Measurements from ENCODE around the gene CDK6.

Gene CDK6

DNA sequence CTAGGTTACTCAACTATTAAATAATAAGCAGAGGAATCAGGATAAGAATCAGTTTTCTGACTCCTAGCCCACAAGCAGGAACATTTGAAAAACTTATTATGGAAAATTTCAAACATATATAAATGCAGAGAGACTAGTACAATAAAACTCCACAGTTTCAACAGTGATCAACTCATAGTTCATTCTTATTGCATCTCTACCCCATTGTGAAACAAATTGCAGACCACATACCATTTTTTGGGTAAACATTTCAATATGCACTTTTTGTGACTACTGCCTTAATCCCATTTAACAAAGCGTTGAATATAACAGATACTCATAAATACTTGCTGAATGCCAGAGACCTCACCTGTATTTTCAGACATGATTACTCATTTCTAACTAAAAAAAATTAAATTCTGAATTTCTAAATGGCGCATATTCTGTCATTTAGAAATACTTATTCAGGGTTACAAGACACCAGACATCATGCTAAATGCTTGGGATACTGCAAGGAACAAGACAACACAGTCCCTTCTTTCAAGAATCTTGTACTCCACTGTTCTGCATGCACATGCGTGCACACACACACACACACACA, 11.4 kb downstream of the CDK6 start:
- DNase-seq, result no peak

DNA sequence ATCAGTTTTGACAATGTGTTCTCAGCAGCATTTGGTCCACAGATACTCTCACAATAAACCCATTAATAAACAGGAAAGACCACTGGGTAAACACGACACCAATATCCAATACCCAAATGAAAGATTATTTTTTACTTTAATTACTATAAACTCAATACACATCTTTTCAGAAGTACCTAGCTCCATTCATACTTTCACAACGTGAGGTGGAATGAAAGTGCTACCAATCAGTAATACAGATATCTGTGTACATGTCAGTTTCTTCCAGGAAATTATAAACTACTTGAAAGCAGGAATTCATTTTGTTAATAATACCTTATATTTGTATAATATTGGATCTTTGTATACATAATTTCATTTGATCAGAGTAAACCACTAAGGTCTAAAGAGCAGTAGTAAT, 11.9 kb downstream of the CDK6 start:
- no peak for DNase-seq

DNA sequence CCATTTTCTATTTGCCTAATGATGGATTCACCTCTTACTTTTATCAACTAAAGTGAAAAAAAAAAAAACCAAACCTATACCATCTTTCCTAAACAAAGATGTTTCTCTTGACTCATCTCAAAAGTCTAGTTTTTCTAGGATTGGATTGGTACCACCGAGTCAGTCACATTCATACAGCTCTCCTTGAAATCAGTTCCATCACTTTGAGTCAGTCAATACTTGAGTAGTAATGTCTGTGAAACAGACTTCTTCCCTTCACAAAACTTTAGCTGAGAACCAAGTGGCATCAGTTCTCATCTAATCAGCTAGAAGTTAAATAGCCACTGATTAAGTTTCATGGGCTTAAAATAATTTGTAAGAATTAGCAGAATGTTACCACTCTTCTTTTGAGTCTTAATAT, 13.3 kb downstream of the CDK6 start:
- no peak for DNase-seq

DNA sequence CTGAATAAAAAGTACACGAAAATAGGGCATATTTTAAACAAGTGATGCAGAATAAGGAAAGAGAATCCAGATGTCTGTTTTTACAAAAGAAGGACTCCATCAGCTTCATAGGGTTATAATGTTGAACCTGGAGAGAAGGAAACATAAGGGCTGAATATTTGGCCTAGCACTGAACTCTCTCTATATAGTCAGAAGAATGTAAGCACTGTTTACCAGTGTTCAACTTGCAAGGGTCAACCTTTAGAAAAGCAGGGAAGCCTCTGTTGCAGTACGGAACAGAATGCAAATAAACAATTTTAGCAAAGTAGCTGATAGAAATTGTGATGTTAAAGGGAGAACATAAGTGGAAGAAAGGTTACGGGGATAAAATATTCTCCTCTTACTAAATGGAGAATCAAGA, 16.2 kb downstream of the CDK6 start:
- no peak for DNase-seq

DNA sequence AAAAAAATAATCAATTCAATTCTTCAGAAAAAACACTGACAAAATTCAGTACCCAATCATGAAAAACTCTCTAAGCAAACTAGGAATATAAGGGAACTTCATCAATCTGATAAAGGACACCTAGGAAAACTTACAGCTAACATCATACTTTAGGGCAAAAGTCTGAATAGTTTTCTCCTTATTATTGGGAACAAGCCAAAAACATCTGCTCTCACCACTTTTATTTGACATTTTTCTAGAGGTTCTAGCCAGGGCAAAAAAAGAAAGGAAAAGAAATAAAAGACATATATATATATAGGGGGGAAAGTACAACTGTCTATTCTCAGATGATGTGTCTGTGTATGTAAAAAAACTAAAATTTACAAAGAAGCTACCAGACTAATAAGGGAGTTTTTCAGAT, 19.0 kb downstream of the CDK6 start:
- no peak for DNase-seq

DNA sequence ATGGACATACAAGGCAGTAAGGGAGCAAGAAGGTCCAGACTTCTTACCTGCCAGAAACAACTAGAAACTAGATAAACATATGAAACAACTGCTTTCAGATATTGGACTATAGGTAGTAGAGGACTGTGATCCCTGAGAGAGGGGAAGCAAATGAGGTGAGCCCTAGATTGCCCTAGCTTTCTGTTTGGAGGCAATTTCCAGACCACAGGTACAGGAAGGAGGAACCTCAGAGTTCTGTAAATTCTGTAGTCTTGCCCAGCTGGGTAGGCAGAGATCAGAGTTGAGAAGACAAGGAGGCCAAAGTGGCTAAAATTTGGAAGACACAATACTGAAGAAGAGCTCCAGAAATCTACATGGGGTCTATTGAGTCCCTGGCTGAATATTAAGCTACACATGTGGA, 21.0 kb downstream of the CDK6 start:
- no peak for DNase-seq

DNA sequence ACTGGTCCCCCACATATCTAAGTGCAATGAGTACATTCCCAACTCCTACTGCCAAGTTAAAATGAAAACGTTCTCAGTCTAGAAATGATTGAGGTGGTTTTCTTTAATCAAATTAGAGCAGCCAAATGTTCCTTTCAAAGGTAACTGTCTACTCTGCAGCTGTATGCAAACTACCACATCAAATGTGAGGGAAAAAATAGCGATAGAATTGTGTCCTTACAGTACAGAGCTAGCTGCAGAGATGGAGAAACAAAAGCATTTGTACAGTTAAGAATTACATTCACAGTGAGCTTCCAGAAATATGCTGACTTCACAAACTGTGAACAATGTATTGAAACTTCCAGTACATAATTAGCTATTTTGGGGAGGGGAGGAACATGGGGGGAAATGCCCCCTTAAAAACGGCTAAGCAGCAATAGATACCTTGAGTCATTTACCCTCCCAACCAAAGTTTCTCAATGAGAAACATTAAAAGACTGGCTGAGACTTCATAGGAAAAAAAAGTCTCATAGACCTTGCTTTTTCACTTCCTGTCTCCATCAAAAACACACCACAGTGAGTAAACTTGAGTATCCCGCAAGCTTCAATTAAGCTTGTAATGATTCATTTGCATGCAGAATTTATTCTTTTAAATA, 22.9 kb downstream of the CDK6 start:
- DNase-seq, result no peak

DNA sequence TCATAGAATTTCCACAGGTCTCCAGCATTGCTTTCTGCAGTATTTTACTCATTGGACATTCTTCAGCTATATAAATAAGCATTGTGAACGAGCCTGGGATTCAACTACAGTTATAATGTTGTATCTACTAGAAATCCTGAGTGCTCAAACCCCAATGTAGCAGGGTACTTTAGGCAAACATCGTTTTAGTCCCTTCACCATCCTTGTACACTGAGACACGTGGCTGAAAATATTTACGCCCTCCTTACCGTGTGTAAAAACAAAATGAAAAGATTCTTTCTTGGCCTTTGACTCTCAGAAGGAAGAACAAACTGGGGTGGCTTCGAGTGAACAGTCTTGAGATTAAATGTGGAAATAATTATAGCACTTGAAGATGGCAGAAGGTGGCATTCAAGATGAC, 25.2 kb downstream of the CDK6 start:
- no peak for DNase-seq

DNA sequence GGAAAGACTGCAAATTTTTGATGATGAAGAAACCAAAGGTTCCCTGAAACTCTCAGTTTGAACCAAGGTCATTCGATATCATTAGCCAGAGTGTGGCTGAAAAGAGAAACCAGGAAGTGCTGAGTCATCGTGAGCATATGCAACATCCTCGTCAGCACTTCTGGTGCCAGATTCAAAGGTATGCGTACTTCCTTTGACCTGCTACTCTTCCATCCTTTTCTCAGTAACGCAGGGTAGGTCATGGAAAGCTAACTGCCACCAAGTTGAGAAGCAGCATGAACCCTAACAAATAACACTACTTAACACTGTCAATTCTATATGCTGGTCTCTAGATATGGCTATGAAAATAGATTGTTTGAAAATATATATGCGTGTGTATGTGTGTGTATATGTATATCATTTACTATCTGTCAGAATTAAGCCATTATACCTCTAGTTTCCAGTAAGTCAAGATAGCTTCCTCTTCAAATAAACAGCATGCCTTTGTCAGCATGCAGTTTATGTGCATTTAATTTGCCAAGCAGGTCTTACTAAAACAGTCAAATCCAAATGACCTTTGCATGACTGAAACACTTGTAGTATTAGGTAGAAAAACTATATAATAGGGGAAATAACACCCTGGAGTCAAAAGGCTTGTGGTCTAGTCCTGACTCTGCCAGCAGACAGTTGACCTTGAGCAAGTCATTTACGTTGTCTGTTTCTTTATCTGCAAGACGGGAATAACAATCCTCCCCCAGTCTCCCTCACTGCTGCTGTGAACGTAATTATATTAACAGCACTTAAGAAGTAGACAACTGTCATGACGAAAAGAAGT, 26.4 kb downstream of the CDK6 start:
- no peak for DNase-seq

DNA sequence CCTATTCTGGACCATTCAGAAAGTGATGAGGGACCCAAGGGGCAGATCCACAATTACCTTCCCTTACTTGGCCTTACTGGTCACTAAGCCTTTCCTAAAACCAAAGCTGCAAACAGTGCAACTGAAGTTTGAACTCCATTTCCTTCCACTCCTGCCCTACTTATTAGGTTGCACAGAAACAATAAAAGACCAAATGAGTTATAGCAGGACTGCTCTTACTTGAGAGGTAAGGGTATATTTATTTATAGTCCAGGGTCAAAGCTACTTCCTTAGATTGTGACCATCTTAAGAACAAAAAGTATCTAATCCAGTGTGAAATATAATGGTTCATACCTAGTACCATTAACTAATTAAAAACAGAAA, 27.0 kb downstream of the CDK6 start:
- no peak for DNase-seq

DNA sequence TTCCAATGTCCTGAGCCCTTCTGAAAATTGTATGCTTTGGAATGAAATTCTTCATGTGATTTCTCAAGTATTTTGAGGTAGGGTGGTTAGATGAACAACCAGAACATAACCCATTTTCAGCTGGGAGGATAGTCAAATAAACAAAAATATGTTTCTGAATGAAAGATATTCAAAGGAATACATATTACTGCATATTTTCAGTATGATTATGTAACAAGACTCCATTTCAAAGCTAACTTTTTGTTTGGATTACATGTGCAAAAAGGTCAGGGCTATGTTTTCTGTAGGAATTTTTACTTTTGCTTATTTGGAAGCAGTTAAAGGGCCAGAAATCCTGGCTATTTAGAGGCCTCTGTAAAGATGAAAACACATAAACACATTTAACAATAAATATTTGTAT, 27.7 kb downstream of the CDK6 start:
- no peak for DNase-seq

DNA sequence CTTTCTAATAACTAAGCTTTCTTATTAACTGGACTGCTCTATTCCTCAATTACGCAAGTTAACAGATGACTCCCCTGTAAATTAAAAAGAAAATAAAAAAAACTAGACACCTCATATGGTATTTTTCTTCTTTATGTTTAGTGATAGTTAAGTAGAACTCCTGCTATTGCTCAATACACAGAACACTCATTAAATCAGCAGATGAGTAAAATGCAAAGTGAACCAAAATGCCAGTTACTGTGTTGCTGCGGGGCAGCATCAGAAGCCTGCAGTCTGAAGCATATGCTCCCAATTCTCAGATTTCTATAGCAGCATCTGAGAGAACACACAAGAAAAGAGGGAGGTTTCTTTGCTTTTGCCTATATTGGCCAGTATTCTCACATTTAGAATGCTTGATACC, 28.4 kb downstream of the CDK6 start:
- no peak for DNase-seq

DNA sequence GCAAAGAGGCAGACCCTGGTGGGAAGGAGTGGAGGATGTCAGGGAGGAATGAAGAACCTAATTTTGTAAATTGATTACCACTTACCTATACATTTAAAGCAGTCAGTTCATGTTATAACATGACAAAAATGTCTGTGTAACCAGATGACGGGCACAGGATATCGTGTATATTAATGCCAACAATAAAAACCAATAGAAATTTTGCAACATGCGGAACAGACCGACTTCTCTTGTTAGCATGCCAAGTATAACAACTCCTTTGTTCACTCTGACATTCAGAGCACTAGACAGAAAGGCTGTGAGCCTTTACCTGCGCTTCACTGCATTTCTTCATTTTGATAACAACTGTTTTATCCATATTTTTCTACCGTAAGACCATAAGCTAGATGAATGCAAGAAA, 29.9 kb downstream of the CDK6 start:
- no peak for DNase-seq

DNA sequence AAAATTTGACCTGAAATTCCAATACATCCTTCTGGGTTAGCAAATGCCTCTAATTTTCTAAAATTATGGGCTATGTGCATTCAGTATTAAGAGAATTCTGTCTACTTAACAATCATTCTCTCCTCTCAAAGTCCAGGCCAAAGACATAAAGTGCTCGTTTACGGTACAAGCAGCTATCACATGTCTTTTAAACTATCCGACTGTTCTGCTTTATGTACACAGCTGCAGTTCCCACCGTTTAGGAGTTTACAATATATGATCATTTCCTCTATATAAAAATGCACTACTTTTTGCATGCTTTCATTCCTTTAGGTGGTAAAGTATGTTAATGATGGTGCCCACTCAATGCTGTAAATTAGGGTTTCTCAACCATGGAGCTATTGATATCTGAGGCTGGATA, 34.0 kb downstream of the CDK6 start:
- DNase-seq, result no peak

DNA sequence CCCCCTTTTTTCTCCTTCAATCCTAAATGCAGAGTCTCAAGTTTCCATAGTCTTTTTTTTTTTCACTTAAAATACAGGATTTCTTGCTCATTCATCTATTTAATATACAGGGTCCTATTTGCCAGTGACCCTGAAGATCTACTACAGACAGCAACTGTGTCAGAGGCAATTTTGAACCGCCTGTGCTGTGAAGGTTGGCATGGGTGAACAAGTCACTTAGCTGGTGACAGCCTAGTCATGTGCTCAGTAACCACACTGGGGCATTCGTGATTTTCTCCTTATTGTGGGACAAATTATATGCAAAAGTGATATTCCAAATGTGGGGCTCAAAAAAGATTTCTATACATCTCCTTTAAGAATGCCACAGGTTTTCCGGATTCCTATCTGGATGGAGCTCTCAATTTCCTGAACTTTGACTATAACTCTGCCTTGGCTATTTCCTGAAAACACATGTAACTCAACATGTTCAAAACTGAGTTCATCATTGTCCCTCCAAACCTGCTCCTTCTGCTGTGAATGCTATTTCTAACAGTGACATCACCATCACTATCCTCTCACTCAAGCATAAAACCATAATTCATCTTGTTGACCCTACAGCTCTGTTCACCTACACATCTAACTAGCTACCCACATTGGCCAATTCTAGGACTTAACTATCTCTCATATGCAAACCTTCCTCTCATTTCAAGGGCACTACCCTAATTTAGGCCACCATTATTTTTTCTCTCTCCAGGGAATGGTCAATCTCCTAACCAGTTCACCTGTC, 36.7 kb downstream of the CDK6 start:
- no peak for DNase-seq

DNA sequence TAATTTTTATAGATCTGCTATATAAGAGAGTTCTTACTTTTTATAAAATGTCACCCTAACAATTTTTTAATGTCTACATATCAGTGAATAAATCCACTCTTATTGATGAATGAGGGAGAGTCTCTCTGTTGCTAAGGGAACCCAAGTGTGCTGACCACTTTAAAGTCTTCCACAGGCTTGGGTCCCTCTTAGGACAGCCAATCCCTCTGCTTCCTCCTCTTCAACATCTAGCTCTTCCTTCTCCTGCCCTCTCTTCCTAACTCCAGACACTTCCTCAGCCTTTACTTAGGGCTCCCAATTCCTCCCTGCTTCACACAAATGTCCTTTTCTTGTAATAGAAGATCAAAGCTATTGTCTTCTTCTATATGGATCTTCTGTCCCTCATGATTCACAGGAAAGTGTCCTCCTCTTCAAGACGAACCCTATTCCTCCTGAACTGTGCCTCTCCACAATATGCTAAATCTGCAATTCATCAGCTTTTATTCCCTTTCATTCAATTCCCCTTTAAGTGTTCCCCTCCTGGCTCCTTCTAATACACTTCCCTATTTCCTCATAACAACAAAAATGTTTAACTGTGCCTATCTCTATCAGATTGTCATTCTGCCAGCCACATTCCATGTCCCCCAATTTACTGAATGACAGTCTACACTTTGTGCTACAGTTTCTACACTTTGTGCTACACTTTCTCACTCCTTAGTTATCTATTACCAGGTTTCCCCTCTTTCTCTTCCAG, 37.7 kb downstream of the CDK6 start:
- DNase-seq, result no peak

DNA sequence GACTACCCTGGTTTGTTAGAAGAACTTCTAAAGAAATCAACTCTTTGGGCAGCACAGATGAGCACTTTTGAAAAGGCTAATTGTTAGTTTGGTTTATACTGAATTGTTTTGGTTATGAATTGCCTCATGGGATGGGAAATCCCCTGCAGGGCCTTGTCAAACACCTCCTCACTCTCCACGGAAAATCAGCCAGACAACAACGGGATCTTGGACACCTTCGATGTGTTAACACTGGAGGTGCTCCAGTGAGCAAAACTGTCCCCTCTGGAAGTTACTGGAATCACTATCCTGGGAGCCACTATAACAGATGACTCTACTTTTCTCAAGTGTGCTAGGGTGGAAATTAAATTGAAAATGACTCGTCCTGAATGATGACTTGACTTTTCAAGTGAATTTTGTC, 38.7 kb downstream of the CDK6 start:
- DNase-seq, result no peak

DNA sequence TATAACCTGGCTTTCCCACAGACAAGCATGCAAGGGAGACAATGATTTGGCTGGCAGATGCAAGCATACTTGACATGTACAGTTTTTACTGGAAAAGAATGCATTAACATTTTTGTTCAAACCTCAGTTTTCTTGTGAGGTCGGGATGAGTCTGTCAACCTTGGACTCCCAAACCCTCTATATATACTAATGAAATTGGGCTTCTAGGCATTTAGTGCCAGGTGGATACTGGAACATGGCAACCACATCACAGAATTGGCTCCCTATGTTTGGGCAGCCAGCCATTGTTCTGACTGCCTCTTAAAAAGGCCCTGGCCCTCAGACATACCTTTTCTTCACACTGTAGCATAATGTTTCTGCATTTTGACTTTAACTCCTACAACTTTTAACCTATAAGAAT, 39.1 kb downstream of the CDK6 start:
- no peak for DNase-seq

DNA sequence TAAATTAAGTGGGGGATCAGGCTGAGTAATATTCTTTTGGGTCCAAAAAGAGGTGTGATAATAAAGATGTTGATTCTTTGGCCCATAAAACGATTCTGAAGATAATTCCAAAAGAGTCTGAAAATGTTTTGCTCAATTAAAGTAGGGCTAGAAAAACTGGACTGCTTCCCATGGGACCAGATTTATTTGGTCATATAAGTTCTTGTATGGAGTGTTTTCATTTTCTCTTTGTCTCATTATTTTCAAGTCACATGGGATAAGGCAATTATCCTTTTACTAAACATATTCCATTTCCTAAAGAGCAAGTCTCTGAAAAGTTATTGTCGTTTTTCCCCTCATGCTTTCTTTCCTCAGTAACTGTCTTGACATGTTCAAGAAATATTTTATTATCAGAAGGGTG, 41.5 kb downstream of the CDK6 start:
- no peak for DNase-seq

DNA sequence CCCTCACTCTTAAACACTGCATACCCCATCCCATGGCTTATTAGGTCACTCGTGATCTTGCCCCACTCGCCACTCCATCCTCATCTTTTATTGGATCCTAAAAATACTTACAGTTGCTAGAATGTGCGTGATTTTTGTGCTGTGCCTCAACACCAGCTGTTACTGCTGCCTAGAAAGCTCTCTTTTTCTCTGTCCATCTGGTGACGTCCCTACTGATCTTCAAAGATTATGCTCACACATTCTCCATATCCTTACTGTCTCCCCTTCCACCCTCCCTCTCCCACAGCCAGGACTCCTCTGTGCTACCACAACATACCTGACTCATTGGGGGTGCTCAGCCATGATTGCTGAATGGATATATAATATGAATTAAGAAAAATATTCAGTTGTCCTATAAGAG, 42.0 kb downstream of the CDK6 start:
- no peak for DNase-seq

DNA sequence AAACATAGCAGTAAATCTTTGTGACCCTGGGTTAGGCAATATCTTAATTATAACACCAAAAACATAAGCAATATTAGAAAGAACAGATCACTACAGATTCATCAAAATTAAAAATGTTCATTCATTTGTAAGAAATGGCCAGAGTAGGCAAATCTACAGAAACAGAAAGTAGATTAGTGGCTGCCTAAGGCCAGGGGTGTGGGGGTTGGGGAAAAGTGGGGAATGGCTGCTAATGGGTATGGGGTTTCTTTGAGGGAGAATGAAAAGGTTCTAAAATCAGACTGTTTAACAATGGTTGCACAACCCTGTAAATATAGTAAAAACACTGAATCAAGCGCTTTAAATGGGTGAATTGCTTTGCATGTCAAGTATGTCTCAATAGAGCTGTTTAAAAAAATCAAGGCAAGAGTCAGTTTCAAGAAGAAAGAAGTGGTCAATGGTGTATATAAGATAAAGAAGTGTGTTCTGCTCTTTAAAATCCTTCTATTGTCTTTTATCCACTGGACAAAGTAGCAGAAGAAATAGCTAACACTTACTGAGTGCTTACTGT, 42.6 kb downstream of the CDK6 start:
- DNase-seq, result no peak

DNA sequence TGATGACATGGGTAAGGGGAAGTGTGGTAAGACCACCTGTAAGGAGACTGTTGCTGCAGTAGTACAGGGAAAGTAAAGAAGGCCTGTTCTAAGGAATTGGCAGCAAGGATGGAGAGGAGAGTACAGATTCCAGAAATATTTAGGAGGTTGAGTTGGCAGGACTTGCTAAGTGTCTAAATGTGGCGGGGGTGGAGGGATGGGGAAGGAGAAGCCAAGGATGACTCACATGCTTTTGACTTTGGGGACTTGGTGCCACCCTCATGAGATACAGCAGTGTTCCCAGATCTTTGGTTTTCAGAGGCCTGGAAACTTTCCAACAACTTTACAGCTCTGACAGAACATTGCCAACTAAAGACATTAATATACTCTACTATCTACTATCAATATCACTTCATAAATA, 45.4 kb downstream of the CDK6 start:
- no peak for DNase-seq
